UCSD-AML1 (cell line): ENCODE data around the gene ARHGEF28.

Experiments
- DNase-seq: peaks from one replicate; lab custom pipeline; 2025; ENCODE audit not compliant: unreplicated experiment; lab: John Stamatoyannopoulos, UW

ARHGEF28 gene

GRCh38 chr5:73899055-73899454, 273.1 kb downstream of the ARHGEF28 start:
- DNase-seq = no peak

- no peak for DNase-seq
These were observed 273.9 kb downstream of the ARHGEF28 start for GRCh38 chr5:73899916-73900315.

GRCh38 chr5:73900566-73900965, 274.6 kb downstream of the ARHGEF28 start:
- no peak for DNase-seq

GRCh38 chr5:73901043-73901442, 275.0 kb downstream of the ARHGEF28 start:
- no peak for DNase-seq

DNA sequence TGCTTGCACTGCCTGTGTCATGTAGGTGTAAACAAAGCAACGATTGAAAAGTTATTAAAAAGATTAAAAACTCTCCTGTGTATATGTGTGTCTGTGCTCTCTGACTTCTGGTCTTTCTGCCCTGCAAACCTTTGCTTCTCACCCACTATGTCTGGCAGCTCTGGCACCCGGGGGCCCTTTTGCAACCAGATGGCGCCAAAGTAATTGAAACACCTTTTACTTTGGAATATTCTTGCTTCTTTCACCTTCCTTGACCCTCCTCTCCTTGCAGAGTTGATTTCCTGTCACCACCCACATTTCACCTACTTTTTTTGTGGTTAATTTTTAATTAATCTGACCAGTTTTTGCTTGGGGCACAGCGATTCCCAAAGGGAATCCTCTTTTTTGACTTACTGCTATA, 275.5 kb downstream of the ARHGEF28 start:
- no peak for DNase-seq

GRCh38 chr5:73902327-73903051, 276.5 kb downstream of the ARHGEF28 start:
- DNase-seq = no peak

DNA sequence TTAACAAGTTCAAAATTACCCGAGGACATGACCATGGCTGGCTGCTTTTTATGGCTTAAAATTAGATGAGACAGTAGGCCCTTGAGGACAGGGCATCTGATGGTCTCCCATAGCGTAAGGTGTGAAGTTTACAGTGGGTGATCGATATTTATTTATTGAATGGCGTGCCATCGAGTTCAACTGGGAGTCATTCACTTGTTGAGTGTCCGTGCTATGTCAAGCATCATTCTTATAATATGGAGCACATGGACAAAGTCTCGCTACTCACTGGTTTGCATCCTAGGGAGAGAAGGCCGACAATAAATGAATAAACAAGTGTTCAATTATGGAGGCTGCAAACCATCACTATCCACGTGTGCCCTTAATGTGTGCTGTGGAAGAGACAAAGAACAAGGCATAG, 277.2 kb downstream of the ARHGEF28 start:
- no peak for DNase-seq

- no peak for DNase-seq
These were observed 280.3 kb downstream of the ARHGEF28 start for GRCh38 chr5:73906277-73906676.

GRCh38 chr5:73907164-73907563, 281.2 kb downstream of the ARHGEF28 start:
- DNase-seq = no peak

GRCh38 chr5:73908395-73908794, 282.4 kb downstream of the ARHGEF28 start:
- DNase-seq = no peak

DNA sequence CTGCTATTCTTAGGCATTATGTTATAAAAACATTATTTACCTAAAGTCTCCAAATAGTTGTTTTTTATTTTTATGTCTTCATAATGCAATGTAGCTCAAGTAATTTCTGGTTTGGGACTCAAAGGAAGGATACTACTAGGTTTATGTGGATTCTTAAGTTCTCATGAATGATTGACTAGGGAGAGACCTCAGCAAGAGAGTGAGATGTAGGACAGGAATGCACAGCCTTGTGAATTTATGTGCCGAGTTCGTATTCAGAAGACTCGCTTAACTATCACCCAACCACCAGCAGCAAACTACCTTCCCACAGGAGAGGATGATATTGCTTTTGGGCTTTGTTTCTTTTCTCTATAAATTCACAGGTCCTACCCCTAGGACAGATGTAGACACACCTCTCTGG, 282.9 kb downstream of the ARHGEF28 start:
- DNase-seq = no peak

- DNase-seq = no peak
These were observed 283.5 kb downstream of the ARHGEF28 start for GRCh38 chr5:73909474-73909873.

GRCh38 chr5:73911761-73912393, 285.9 kb downstream of the ARHGEF28 start:
- DNase-seq = no peak

DNA sequence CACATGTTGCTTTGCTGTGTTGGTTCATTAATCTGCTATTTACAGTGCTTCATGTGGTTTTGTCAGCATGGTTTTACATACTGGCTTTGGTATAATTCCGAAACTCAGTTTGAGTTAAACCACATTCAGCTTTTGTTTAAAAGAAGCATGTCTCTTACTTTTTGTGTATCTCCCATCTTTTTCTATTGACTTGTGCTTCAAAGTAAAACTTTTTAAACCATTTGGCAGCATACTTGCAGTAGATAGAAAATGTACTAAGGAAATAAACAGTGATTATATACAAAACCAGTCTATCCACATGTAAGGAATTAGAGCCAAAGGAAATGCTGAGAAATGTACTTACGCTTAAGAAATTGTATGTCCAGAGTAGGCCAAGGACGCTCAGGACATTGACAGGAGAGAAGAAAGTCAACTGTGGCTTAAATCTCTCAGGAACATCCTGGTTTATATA, 286.9 kb downstream of the ARHGEF28 start:
- DNase-seq = no peak

DNA sequence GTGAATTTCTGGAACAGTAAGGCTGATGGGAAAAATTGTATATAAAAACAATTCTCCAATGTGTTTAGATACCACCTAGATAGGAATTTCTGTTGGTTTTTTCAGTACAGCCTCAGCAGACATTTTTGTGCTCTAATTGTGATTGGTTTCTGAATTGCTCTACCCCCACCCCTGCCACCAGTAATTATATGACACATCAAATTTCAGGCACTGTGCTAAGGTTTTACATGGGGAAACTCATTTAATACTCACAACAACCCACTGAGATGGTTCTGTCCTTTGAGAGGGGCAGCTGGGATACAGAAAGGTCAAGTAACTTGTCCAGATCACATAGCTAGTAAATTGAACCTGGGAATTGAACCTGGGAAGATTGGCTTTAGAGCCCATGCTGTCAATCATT, 288.0 kb downstream of the ARHGEF28 start:
- no peak for DNase-seq

DNA sequence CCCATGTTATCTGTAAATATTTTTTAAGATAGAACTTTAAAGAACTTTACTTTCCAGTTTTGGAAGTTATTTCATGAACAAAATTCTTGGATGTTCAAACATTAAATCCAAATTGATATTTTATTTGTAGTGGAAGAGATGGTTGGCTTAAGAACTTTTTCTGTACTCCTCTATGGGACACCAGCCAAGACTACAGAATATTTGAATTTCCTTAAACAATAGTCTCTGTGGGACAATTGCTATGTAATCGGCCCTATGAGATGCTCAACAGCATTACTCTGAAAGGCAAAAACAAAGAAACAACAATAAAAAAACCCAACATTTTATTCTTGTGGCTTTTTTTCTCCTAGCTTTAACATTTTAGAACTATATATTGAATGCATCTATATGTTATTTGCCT, 289.3 kb downstream of the ARHGEF28 start:
- DNase-seq = no peak

DNA sequence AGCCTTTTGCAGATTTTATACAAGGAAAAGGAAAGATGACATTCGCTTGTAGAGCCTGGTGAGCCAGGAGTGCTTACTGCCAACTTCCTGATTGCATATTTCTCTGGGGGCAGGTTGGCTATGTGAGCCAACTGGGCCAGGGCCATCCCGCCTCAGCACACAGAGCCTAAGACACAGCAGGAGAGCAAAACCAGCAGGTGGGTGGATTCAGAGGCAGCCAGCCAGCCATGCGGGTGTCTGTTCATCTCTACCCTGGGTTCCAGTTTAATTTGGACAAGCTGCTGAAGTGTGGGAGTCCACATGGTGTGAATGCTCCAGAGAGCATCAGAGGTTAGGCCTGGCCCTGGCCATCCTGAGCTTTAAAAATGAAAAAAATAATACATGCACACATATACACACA, 291.4 kb downstream of the ARHGEF28 start:
- DNase-seq = no peak

GRCh38 chr5:73917891-73918290, 291.9 kb downstream of the ARHGEF28 start:
- no peak for DNase-seq

DNA sequence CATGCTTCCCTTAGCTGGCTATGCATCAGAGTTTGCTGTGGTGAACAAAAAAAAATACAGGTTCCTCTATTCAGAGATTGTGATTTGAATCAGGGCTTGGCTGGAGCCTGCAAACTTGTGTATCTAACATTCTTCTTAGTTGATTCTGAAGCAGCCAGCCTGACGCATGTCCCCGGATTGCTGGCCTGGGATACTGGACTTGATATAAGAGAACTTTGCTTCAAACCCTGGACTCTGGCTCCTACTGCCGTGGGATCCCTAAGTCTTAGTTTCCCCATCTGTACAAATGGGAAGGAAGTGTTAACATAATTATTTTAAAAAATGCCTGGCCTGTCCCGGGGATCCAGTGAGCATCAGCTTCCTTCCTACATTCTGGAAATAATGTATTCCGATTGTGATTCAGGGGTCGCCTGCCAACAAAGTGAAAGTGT, 292.8 kb downstream of the ARHGEF28 start:
- DNase-seq = no peak

DNA sequence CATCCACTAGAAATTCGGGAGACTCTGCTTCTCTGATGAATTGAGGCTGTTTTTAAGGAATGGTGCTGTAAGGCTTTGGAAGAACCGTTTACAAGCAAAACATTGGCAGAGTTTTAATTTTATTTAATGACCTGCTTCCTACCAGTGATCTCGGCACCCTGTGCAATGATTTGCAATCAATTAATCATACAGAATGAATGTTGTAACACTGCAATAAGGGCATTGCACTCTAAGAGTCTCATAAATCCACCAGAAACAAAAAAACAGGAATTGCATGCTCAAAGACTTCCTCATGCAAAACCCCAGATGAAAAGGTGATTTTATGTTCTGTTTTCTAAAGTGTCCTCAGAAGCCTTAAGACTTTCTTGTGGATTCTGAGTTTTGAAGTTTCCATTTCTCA, 295.7 kb downstream of the ARHGEF28 start:
- DNase-seq = no peak

- DNase-seq = no peak
These were observed 296.2 kb downstream of the ARHGEF28 start for GRCh38 chr5:73922224-73922623.

GRCh38 chr5:73922875-73923557, 297.0 kb downstream of the ARHGEF28 start:
- no peak for DNase-seq
